ENCODE data around the gene SLC47A2.
"Not testable (repeated sequence)": the region's sequence is repeated elsewhere in the genome, so short reads cannot be mapped to it uniquely, and the experiment has no call there.

The SLC47A2 gene

DNA sequence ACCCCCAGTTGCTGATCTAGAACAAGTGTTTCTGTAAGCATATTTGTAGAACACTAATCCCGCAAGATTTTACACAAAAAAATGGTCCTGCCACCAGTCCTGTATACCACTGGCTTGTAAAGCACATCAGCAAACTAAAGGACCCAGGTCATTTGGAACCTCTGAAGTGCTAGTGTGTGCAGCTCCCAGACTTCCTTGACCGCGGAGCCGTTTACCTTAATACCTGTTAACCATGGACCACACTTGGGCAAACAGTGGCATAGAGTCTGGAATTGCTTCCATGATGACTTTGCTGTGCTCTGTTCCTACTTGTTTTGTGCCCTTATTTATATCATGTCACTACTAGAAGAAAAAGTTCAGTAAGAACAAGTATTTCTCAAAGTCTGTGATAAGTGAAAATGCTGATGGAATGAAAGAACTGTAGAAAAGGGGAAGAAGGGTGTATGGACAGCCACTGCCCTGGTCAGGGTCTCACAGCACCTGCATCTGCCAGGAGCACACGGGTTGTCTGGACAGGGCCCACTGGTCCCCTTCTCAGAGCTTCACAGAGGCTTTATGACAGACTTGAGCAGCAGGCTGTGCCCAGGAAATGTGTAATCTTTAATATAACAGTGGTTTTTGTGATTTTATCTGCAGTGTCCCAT is 38.5 kb downstream of the SLC47A2 start:
- FAIRE-seq (no peak), DNase-seq (ENCODE audit: extremely low spot score, insufficient read length, low read depth) (no peak)

DNA sequence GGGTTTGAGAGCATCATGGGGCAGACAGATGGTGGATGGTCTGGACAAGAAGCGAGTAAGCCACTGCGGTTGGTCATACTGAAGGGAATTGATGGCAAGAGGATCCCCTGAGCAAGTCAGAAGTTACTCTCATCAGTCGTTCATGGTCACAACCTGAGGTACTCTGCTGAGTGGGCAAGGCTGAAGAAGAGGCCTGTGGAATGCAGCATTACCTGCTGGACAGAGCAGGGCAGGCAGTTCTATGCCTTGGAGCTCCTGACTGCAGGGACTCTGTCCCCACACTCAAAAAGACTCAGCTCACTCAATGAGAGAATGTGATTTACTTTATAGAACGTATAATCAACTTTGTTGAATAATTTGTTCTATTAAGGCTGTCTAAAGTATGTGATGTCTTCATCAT is 39.5 kb downstream of the SLC47A2 start:
- DNase-seq (ENCODE audit: extremely low spot score, insufficient read length, low read depth) (no peak), FAIRE-seq (no peak)

DNA sequence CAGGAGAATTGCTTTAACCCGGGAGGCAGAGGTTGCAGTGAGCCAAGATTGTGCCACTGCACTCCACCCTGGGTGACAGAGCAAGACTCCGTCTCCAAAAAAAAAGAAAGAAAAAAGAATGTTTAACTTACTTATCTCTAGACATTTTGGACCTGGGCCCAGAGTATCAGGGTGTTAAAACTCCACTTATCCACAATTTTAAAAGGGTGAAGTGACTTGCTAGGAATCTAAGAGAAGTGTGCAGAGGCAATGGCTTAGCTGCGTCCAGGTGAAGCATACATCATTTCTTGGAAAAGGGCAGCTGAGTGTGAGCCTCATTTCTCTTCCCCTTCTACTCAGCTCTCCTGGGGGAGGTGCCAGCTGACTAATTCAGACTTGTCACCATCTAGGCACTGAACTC is 42.8 kb downstream of the SLC47A2 start:
- FAIRE-seq (no peak), DNase-seq (ENCODE audit: extremely low spot score, insufficient read length, low read depth) (no peak)

DNA sequence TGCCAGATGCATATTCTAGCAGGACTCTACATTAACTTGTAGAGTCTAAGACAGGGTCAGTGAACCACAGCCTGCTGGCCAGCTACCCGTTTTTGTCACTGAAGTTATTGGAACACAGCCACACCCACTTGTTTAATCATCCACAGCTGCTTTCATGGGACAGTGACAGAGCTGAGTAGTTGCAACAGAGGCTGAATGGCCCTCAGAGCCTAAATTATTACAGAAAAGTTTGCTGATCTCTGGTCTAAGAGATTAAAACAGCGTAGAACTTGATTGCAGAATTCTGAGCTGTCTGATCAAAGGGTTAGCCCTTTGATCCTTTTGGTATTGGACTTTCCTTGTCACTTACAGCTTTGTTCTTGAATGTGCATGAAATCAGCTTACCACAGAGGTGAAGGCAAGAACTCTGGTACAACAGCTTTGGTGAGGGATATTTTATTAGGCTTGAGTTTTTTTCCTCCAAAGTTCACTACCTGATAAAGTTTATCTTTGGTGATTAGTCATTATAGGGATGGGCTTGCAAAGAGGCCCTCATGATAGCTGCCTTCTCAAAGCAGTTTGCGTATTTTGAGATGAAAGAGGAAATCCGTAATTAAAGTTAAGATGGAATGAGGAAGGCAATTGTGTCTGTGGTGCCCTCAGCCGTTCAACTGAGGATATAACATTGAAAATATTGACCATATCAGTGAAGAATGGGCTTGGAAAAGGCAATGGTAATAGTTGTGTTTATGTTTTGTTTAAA is 44.2 kb downstream of the SLC47A2 start:
- FAIRE-seq (no peak), DNase-seq (ENCODE audit: extremely low spot score, insufficient read length, low read depth) (no peak)

DNA sequence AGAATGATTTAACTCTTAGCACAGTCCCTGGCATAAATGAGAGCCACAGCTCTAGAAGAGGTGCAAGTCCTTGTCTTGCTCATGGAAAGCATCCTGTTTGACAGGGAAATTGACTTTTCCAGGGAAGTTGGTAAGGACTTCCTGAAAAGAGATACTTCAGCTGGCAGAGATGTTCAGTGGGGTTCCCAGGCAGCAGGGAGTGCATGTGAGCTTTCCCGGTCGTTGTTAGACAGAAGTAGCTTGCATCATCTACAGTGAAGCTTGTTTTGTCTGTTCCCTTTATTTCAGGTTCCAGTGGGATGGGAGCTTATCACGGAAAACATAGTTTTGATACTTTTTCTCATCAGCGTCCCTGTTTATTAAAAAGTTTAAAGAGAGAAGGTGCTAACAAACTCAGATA is 45.0 kb downstream of the SLC47A2 start:
- FAIRE-seq (no peak), DNase-seq (ENCODE audit: extremely low spot score, insufficient read length, low read depth) (no peak)

DNA sequence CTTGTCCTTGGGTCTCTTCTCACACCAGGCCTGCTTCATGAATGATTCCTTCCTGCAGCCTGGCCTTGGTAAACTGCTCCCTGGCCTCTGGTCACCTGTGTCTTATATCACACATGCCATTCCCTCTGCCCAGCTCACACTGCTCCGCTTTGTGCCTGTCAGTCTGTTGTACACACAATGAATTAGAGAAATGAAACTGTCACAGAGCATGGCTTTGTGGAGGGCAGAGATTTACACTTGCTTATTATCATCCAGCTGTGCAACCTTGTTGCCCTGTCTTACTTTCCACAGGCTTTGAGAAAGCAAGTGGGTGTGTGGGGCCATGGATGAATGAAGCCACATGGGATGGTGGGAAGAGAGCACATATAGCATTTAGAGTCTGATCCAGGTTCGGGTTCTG is 45.5 kb downstream of the SLC47A2 start:
- DNase-seq (ENCODE audit: extremely low spot score, insufficient read length, low read depth) (no peak), FAIRE-seq (peak; percentile 29)

DNA sequence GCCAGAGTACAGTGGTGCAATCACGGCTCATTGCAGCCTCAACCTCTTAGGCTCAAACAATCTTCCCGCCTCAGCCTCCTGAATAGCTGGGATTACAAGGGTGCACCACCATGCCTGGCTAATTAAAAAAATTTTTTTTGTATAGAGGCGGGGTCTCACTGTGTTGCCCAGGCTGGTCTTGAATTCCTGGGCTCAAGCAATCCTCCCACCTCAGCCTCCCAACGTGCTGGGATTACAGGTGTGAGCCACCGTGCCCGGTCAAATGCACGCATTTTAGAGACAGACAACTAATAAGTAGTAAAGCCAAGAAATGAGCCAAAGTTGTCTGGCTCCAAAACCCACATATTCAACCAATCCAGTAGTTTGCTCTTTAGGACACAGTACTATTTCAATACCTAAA is 46.7 kb downstream of the SLC47A2 start:
- not testable (repeated sequence) for FAIRE-seq; DNase-seq (ENCODE audit: extremely low spot score, insufficient read length, low read depth)

DNA sequence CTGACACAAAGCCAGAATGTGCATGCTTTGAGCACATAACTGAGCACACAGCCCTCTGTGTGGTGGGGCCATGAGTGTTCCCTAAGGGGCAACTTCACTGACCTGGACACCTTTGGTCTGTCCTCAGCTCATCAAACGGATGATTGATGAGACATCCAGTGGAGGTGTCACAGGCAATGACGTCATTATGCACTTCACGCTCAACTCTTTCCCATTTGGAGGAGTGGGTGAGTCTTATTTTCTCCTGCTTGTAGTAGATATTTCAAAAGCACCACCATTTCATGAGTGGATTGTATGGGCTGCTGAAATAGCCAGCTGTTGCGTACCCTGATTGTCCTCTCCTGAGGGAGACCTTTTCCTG is 51.6 kb downstream of the SLC47A2 start:
- FAIRE-seq (no peak), DNase-seq (ENCODE audit: extremely low spot score, insufficient read length, low read depth) (no peak)

DNA sequence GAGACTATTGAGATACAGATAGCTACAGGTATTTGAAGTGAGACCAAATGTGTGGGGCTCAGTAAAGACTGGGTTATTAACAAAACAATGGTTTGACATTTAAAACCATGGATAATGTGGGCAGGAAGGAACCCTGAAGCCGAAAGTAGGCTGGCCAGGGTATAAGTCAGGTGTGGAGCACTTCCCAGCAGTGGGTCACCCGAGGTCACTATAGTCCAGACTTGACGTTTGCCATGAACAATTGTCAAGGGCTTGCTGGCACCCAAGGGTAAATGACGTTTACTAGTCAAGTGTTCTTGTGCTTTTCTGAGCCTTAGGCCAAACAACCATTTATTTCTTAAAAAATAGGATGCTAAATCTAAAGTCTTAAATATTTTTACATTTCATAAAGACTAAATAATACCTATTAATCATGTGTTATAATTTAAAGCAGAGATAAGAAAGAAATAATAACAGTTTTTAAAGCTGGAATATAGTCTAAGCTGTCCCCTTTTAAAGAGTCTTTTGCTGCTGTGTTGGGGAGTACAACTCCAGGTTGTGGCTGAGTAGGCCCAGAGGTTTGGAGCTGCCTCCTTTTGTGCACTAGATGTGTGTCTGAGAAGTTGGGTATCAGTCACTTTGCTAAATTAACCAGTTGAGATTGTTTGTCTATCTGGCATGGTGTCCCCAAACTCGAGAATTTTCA is 52.1 kb downstream of the SLC47A2 start:
- FAIRE-seq = no peak

DNA sequence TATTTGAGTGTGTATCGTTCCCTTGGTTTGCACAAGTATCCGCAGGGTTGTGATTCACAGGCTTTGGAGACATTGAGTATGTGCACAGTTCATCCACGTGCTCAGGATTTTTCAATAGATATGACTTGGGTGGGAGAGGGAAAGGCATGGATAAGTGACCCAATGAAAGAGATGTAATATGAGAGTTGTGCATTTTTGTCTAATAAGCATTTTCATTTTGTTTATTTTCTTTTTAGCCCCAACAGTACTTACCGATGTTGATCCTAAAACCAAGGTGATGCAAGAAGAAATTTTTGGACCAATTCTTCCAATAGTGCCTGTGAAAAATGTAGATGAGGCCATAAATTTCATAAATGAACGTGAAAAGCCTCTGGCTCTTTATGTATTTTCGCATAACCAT is 53.3 kb downstream of the SLC47A2 start:
- FAIRE-seq = no peak
- no peak for DNase-seq (ENCODE audit: extremely low spot score, insufficient read length, low read depth)

More for the DNA sequence above, 52.1 kb downstream of the SLC47A2 start:
- DNase-seq (ENCODE audit: extremely low spot score, insufficient read length, low read depth) = no peak

DNA sequence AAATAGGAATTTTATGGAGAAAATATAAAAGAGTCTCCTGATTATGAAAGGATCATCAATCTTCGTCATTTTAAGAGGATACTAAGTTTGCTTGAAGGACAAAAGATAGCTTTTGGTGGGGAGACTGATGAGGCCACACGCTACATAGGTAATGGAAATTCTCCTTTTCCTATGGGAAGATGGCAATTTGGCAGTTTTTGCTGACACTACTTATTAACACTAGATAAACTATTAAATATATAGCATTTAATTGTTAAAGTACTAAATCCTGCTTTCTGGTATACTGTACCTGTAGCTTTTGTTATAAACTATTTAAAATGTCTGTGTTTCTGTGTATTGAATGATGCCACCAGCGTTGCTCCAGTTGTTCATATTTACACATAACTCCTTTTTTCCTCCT is 55.3 kb downstream of the SLC47A2 start:
- FAIRE-seq (no peak), DNase-seq (ENCODE audit: extremely low spot score, insufficient read length, low read depth) (no peak)

DNA sequence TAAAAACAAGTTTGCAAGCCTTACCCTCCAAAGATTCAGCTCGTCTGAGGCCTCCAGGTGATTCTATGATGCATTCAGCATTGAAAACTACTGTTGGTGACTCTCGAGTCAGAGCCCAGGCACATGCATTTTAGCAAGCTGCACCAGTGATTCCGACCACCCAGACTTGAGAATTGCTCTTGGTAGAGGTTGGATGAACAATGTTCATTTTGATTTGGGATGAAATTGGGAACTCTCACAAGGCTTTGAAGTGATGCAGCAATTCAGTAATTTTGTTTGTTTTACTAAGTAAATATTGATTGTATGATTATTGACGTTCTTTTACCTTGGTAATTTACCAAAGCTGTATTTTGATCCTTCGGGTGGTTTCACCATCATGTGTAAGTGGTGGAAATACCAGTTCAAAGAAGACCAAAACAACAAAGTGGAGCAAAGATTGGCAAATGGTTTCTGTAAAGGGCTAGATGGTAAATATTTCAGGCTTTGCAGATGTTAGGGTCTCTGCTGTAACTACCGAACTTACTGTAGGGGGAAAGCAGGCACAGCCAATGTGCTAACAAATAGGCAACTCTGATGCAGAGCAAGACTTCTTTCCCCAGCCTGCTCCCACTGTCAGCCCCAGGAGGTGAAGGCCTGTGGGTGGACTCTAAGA is 56.0 kb downstream of the SLC47A2 start:
- FAIRE-seq (no peak), DNase-seq (ENCODE audit: extremely low spot score, insufficient read length, low read depth) (no peak)

DNA sequence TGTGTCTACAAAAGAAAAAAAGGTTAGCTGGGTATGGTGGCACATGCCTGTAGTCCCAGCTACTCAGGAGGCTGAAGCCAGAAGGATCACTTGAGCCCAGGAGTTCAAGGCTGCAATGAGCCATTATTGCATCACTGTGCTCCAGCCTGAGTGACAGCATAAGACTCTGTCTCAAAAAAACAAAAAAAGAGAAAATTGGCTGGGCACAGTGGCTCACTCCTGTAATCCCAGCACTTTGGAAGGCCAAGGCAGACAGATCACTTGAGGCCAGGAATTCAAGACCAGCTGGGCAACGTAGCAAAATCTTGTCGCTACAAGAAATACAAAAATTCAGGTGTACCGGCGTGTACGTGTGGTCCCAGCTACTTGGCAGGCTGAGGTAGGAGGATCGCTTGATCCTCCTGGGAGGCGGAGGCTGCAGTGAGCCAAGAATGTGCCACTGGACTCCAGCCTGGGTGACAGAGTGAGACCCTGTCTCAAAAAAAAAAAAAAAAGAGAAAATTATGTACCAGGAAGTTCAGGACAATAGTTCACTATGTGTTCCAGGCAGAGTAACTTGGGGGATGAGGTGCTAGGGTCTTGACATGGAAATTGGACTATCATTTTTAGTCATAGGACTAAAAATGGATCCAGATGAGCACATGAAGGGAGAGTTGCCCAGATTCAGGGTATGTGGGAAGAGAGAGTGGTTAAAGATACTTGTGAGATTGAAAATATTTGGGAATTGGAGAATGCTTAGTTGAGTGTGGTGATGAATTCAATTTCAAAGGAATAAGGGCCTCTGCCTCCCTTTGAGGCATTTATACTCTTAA is 56.8 kb downstream of the SLC47A2 start:
- DNase-seq (ENCODE audit: extremely low spot score, insufficient read length, low read depth) (no peak), FAIRE-seq (no peak)

DNA sequence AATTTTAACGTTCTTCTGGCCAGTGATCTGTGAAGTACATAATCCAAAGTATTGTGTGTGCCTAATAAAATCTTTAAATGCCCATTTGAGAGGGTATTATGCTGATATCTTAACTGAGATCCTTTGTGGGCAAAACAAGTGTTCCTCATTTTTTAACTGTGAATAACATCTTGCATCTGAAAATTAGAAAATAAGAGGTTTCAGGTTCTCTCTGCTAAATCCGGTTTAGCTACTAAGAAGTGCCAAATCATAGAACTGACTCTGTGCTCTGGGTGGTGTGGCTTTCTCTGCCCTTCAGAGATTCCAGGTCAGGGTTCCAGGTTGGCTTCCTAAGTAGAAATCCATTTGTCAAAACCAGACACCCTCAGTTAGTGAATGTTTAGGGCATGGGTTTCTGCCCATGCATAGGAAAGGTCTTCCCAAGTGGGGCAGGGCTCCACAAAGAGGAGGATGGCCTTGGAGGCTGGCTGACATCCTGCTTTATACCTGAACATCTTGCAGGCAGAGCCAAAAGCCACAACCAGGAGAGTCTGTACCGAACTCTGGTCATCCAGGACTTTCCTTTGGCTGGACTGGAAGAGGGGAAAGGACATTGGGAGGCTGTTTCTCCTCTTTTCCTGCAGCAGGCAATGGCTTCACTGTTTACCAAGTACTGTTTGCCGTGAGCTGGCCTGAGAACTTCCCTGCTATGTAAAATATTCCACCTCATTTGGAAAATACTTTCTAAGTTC is 59.4 kb downstream of the SLC47A2 start:
- DNase-seq (ENCODE audit: extremely low spot score, insufficient read length, low read depth) (no peak), FAIRE-seq (no peak)

DNA sequence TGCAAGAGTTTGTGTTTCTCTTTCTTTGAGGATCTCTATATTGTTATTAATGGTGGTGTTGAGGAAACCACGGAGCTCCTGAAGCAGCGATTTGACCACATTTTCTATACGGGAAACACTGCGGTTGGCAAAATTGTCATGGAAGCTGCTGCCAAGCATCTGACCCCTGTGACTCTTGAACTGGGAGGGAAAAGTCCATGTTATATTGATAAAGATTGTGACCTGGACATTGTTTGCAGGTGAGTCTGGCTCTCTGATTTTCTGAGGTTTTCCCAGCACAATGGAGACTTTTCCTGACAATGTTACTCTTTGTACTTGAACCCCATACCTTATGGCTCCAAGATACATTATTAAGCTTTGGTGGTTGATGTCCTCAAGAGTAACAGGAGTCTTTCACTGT is 60.0 kb downstream of the SLC47A2 start:
- DNase-seq (ENCODE audit: extremely low spot score, insufficient read length, low read depth) (no peak), FAIRE-seq (no peak)

DNA sequence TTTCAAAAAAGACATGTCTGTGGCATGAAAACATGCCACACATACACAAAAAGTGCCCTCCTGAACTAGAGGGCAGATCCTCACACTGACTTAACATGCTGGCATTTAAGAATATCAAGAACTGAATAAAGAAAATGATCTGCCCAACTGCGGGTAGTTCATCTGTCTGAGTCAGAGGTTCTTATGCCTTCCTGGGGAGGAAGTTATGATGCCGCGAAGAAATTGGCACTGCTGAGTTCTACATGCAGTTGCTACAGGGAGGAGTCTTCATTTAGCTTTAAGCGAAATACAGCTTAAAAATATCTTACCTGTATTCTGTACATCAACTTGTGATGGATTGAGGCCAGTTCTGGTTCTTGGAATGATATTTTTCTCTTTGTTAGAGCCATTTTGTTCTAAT is 61.5 kb downstream of the SLC47A2 start:
- FAIRE-seq = no peak
- DNase-seq (ENCODE audit: extremely low spot score, insufficient read length, low read depth) = no peak

DNA sequence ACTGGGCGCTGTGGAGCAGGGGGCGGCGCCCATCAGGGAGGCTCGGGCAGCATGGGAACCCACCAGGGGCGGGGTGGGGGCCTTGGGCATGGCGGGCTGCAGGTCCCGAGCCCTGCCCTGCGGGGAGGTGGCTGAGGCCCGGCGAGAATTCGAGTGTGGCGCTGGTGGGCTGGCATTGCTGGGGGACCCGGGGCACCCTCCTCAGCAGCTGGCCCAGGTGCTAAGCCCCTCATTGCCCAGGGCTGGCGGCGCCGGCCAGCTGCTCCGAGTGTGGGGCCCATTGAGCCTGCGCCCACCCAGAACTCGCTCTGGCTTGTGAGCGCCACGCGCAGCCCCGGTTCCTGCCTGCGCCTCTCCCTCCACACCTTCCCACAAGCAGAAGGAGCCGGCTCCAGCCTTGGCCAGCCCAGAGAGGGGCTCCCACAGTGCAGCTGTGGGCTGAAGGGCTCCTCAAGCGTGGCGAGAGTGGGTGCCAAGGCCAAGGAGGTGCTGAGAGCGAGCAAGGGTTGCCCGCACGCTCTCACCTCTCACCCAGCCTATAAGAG is 62.0 kb downstream of the SLC47A2 start:
- DNase-seq (ENCODE audit: extremely low spot score, insufficient read length, low read depth) = no peak
- no peak for FAIRE-seq

DNA sequence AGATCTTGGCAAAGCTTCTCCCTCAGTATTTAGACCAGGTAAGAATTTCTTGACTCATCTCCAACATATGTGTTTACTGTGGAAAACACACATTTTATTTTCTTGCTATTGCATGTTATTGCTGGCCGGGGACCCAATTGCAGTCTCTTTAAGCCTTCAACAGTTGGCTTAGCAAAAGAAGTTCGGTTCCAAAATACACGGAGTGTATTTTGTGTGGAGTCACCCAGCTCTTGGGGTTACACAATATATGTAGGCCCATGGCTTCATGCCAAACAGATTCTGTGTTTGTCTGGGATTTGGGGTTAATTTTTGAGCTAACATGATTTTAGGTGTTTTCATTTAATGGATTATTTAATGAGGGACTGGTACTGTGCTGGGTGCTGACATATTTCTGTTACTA is 63.8 kb downstream of the SLC47A2 start:
- no peak for FAIRE-seq
- no peak for DNase-seq (ENCODE audit: extremely low spot score, insufficient read length, low read depth)

Measured in GM18507 (cell line).